LNCaP clone FGC (cell line): ENCODE measurements around the gene HS1BP3.

Source experiments
- DNase-seq: peaks from one replicate; pipeline ENCODE4 v3.0.0-alpha.2; 2011; ENCODE audit warnings: low read depth
- H3K4me3 ChIP-seq: 2 replicates; pipeline ENCODE4 v1.5.1; 2011; ENCODE audit warnings: mild to moderate bottlenecking, low read depth, low read length, control low read depth
- CTCF ChIP-seq: IDR thresholded peaks from 2 replicates; pipeline ENCODE4 v1.5.1; 2012; ENCODE audit warnings: mild to moderate bottlenecking; ENCODE audit not compliant: control insufficient read depth, insufficient read depth; ENCODE audit errors: extremely low read depth

Gene HS1BP3

GRCh38 chr2:20638014-20638413, 12.9 kb downstream of the HS1BP3 start:
- H3K4me3 ChIP-seq: no peak overlapping the region
- no peak for TF ChIP-seq CTCF
- DNase-seq: no peak

- no peak for DNase-seq
- no peak overlapping the region for H3K4me3 ChIP-seq
- no peak for TF ChIP-seq CTCF
Observed at GRCh38 chr2:20637147-20637546, 13.8 kb downstream of the HS1BP3 start.

DNA sequence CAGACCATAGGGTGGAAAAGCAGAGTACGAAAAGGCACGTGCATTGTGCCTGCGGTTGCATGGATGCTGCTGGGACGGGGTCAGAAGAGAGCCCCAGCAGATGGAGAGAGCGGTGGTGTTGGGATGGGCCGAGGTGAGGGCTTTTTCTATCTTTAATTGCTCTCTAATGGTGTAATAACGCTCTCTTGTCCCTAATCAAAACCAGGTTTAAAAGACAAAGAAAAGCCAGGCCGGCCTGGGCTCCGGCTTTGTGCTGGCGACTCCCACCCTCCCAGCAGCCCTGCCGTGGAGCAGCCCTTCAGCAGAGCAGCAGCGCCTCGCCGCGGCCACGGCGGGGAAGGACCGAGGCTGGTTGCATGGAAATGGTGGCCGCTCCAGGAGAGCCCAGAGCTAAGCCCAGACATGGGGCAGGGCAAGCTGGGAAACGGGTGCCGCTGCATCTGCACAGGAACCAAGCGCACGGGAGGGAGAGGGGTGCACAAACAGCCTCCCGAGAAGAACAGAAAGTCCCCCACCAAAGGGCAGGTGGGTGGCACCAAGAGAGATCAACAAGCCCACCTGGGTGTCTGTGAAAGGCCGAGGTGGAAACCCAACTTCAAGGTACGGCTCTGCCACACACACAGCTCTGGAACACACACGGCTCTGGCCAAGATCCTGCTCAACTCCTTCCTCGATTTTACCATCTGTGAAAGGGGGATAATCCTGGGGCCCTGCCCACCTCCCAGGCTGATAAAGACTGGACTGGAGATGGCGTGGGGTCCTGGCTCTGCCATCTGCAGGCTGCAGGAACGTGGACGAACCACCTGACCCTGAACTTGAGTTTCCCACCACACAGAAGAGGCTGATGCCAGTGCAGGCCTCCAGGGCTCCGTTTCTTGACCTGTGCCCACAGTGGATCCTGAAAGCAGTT, 15.0 kb downstream of the HS1BP3 start:
- DNase-seq: no peak
- H3K4me3 ChIP-seq: no peak overlapping the region
- TF ChIP-seq CTCF: peak; percentile 98

- H3K4me3 ChIP-seq: no peak overlapping the region
- no peak for TF ChIP-seq CTCF
- DNase-seq: no peak
Observed at GRCh38 chr2:20635113-20635510, 15.8 kb downstream of the HS1BP3 start.

GRCh38 chr2:20634507-20635112, 16.3 kb downstream of the HS1BP3 start:
- no peak for TF ChIP-seq CTCF
- H3K4me3 ChIP-seq: no peak overlapping the region
- DNase-seq: no peak

DNA sequence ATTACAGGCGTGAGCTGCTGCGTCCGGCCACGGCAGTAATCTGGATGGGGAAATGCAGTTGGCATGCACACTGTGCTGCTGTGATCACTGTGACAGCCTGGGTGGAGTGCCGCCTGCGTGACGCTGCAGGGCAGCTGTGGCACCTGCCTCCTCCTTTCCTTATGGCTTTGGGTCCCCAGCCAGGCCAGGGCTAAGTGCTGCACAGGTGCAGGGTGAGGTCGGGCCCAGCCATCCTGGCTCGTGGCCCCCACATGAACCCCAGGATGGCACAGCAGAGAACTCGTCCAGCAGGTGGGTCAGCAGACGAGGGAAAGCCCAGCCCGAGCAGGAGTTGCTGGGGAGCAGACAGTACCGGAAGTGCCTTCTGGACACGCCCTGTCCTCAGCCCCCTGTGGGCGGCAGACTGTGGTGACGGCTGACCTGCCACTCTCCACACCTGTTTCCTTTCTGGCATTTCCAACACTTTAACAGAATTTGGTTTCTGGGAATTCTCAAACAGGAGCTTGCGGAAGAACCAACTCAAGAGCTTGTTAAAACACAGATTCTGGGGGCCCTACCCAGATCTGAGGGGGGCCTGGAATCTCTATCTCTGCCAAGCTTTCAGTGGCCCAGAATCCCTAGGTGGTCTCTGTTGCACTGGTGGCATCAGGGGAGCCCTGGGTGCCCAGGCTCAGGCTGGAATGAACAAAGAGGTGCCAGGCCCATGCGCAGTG, 16.9 kb downstream of the HS1BP3 start:
- no peak for TF ChIP-seq CTCF
- no peak for DNase-seq

More for the DNA sequence above, 16.9 kb downstream of the HS1BP3 start:
- H3K4me3 ChIP-seq: no peak overlapping the region
